PC-3 (cell line): Measurements from ENCODE around the gene ACTN4. TPM values are rescaled to one million over a fixed set of nuclear protein-coding genes. Genes with fewer than 3 reads are reported as not detected.

Experiments
- ATAC-seq: fragments of 200-7000 bp; cut with Tn5 transposase; 2 replicates; pipeline ENCODE4 v1.9.1; 2020; ENCODE audit warnings: mild to moderate bottlenecking, moderate library complexity
- BruUV-seq: library from RNA; stranded (reverse); fragments of 400-500 nt; replicated peaks from 2 replicates; lab custom pipeline; 2021; lab: Mats Ljungman, UMichigan
- CTCF ChIA-PET: fragments of 300-600 bp; sonication (Branson Sonifier 250); formaldehyde crosslinking; loops from one replicate; lab custom pipeline; 2022; ENCODE audit warnings: antibody characterized with exemption; lab: Charles Lee
- POLR2A ChIA-PET: fragments of 300-600 bp; sonication (Branson Sonifier 250); formaldehyde crosslinking; loops from one replicate; lab custom pipeline; 2022; ENCODE audit warnings: antibody characterized with exemption; ENCODE audit not compliant: unreplicated experiment; lab: Charles Lee
- DNase-seq: peaks from one replicate; pipeline ENCODE4 v3.0.0-alpha.2; 2015
- H2AFZ ChIP-seq: fragments of 300-600 bp; sonication (generic); 2 replicates; pipeline ENCODE4 v1.6.0; 2016; ENCODE audit warnings: antibody characterized with exemption, low read length
- H3F3A ChIP-seq: fragments of 300-600 bp; sonication (generic); one replicate; pipeline ENCODE4 v1.6.0; 2017; ENCODE audit warnings: antibody characterized with exemption, low read length, control low read depth, mild to moderate bottlenecking; ENCODE audit not compliant: unreplicated experiment
- H3K27ac ChIP-seq: fragments of 300-600 bp; sonication (generic); 2 replicates; pipeline ENCODE4 v1.5.1; 2016; ENCODE audit warnings: mild to moderate bottlenecking, low read length
- H3K27me3 ChIP-seq: fragments of 300-600 bp; sonication (generic); 2 replicates; pipeline ENCODE4 v1.6.1; 2016; ENCODE audit warnings: low read length, mixed read lengths
- H3K36me3 ChIP-seq: fragments of 300-600 bp; sonication (generic); 2 replicates; pipeline ENCODE4 v1.6.1; 2016; ENCODE audit warnings: low read depth, mixed run types, low read length, mixed read lengths
- H3K4me1 ChIP-seq: fragments of 300-600 bp; sonication (generic); 2 replicates; pipeline ENCODE4 v1.5.1; 2016; ENCODE audit warnings: low read length; ENCODE audit not compliant: insufficient read depth
- H3K4me2 ChIP-seq: fragments of 300-600 bp; sonication (generic); 2 replicates; pipeline ENCODE4 v1.6.0; 2016; ENCODE audit warnings: low read length
- H3K4me3 ChIP-seq: fragments of 300-600 bp; sonication (generic); 2 replicates; pipeline ENCODE4 v1.5.1; 2016; ENCODE audit warnings: mild to moderate bottlenecking, low read length, mixed read lengths
- H3K79me2 ChIP-seq: fragments of 300-600 bp; sonication (generic); 2 replicates; pipeline ENCODE4 v1.6.1; 2017; ENCODE audit warnings: low read length, mixed read lengths
- H3K9ac ChIP-seq: fragments of 300-600 bp; sonication (generic); 2 replicates; pipeline ENCODE4 v1.6.0; 2016; ENCODE audit warnings: mild to moderate bottlenecking, low read length
- H3K9me2 ChIP-seq: fragments of 300-600 bp; sonication (generic); replicated peaks from 2 replicates; pipeline ENCODE4 v1.6.1; 2016; ENCODE audit warnings: mixed run types, low read length, mixed read lengths
- H3K9me3 ChIP-seq: fragments of 300-600 bp; sonication (generic); 2 replicates; pipeline ENCODE4 v1.6.1; 2016; ENCODE audit warnings: low read length, mixed read lengths
- H4K20me1 ChIP-seq: fragments of 300-600 bp; sonication (generic); 2 replicates; pipeline ENCODE4 v1.6.1; 2016; ENCODE audit warnings: low read length, mixed read lengths
- EZH2 ChIP-seq: fragments of 300-600 bp; sonication (generic); IDR thresholded peaks from one replicate; pipeline ENCODE4 v1.6.1; 2017; ENCODE audit warnings: antibody characterized with exemption, mild to moderate bottlenecking, low read length; ENCODE audit not compliant: unreplicated experiment
- EZH2phosphoT487 ChIP-seq: fragments of 300-600 bp; sonication (generic); IDR thresholded peaks from 2 replicates; pipeline ENCODE4 v1.6.1; 2018; ENCODE audit warnings: mild to moderate bottlenecking, antibody characterized with exemption, low read length, borderline replicate concordance
- intact Hi-C: fragments of 100-400 bp; cut with micrococcal nuclease; formaldehyde crosslinking; loops from 2 replicates; pipeline ENCODE4 v1.9.0; 2023
- total RNA-seq: library from RNA; depleted of rRNA; stranded (reverse); fragments of >200 nt; gene quantifications from 2 replicates; pipeline ENCODE4 v1.2.3, GENCODE V29; 2014
- TF ChIP-seq, protein P1 (sequence below): fragments of 300-600 bp; sonication (generic); conservative IDR thresholded peaks from 2 replicates; pipeline ENCODE4 v1.5.1; 2017; ENCODE audit warnings: antibody characterized with exemption, low read depth, mild to moderate bottlenecking, low read length

Gene ACTN4
- total RNA-seq, 1 experiment from 2014 or later = 397 TPM

DNA sequence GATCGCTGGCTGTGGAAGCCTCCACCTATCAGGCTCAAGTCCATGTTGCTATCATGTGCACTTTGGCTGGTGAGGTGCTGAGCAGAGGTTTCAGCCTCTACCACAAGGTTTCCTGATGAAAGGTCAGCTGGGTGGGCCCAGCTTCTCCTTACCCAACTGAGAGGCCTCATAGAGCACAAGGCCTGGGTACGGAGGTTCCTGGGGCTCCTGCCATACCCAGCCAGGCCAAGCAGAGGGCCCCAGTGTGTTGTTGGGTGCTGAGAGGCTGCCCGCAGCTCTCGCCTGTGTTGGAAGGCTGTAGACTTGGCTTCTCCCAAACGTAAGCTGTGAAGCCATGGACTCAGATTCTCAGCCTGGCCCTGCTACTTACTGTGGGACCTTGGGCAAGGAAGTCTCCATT, 28.2 kb downstream of the ACTN4 start:
- H3K79me2 ChIP-seq = peaks cover 95% of the 10 kb centered on the region
- H3K36me3 ChIP-seq = peaks cover 52% of the 10 kb centered on the region
- CTCF ChIA-PET = no interaction called here
- no peak overlapping the region for H2AFZ ChIP-seq
- no peaks in the 10 kb centered on the region for H3K27me3 ChIP-seq
- intact Hi-C loops = no loop called here
- H4K20me1 ChIP-seq = peaks cover 39% of the 10 kb centered on the region
- POLR2A ChIA-PET = no interaction called here
- peaks cover 3% of the 10 kb centered on the region; the same call in 1 of the 2 replicates for H3K4me1 ChIP-seq
- no peak overlapping the region for H3K4me2 ChIP-seq
- no peak overlapping the region for H3K4me3 ChIP-seq
- H3F3A ChIP-seq = peaks cover 3% of the 10 kb centered on the region
- DNase-seq = no peak
- no TSS peak for BruUV-seq
- no peak for ATAC-seq
- no peak overlapping the region for H3K27ac ChIP-seq
- H3K9me2 ChIP-seq = no peaks in the 10 kb centered on the region
- no peaks in the 10 kb centered on the region for H3K9me3 ChIP-seq
- TF ChIP-seq, protein P1, sequence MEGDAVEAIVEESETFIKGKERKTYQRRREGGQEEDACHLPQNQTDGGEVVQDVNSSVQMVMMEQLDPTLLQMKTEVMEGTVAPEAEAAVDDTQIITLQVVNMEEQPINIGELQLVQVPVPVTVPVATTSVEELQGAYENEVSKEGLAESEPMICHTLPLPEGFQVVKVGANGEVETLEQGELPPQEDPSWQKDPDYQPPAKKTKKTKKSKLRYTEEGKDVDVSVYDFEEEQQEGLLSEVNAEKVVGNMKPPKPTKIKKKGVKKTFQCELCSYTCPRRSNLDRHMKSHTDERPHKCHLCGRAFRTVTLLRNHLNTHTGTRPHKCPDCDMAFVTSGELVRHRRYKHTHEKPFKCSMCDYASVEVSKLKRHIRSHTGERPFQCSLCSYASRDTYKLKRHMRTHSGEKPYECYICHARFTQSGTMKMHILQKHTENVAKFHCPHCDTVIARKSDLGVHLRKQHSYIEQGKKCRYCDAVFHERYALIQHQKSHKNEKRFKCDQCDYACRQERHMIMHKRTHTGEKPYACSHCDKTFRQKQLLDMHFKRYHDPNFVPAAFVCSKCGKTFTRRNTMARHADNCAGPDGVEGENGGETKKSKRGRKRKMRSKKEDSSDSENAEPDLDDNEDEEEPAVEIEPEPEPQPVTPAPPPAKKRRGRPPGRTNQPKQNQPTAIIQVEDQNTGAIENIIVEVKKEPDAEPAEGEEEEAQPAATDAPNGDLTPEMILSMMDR = no peak
- no peak for TF ChIP-seq EZH2
- no peak for TF ChIP-seq EZH2phosphoT487
- H3K9ac ChIP-seq = no peak overlapping the region

DNA sequence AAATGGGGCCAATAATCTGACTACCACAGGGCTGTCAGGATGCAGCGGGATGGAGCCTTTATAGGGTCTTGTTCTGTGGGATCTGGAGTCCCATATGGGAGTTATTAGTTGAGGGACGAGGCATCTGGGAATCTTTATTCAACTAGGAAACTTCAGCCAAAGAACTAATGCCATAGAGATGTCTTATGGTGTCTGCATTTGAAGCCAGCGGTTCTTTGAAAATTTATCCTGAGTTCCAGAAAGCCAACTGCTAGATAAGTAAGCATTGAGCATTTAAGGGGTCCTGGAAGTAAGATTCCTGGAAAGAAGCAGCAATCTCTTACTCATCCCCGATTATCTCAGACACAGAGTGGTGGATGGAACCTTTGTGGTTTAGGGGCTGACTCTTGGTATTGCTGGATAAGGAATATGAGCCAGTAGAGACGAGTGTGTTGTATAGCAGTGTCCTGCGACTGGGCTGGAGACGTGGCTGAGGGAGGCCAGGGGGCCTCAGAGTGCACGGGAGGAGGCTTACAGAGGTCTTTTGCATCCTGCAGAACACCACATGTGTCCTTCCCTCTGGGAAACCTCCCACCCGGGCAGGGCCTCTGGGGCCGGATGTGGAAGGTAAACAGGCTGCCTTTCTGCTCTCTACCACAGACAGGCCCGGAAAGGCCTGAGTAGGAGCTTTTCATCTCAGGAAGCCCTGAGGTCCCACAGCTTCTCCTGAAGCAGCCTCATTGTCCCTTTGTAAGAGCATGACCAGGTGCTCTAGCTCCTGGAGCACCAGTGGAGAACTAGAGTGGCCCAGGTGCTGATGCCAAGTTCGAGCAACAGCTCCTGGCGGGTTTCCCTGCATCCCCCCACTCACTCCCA, 28.8 kb downstream of the ACTN4 start:
- ChIA-PET CTCF (no interaction called here), POLR2A (no interaction called here)
- ATAC-seq = peak; percentile 18; the same call in 1 of the 2 replicates
- Histone ChIP-seq H3K27ac (no peak overlapping the region), H3K9me3 (no peaks in the 10 kb centered on the region), H2AFZ (no peak overlapping the region), H3K4me3 (no peak overlapping the region), H3K9ac (no peak overlapping the region), H3K27me3 (no peaks in the 10 kb centered on the region), H3K36me3 (peaks cover 56% of the 10 kb centered on the region), H3K4me1 (peaks cover 7% of the 10 kb centered on the region; the same call in 1 of the 2 replicates), H3K79me2 (peaks cover 95% of the 10 kb centered on the region), H3K4me2 (no peak overlapping the region), H3K9me2 (no peaks in the 10 kb centered on the region), H4K20me1 (peaks cover 35% of the 10 kb centered on the region), H3F3A (peaks cover 3% of the 10 kb centered on the region)
- no peak for TF ChIP-seq EZH2phosphoT487
- no TSS peak for BruUV-seq
- intact Hi-C loops = no loop called here
- DNase-seq = no peak

DNA sequence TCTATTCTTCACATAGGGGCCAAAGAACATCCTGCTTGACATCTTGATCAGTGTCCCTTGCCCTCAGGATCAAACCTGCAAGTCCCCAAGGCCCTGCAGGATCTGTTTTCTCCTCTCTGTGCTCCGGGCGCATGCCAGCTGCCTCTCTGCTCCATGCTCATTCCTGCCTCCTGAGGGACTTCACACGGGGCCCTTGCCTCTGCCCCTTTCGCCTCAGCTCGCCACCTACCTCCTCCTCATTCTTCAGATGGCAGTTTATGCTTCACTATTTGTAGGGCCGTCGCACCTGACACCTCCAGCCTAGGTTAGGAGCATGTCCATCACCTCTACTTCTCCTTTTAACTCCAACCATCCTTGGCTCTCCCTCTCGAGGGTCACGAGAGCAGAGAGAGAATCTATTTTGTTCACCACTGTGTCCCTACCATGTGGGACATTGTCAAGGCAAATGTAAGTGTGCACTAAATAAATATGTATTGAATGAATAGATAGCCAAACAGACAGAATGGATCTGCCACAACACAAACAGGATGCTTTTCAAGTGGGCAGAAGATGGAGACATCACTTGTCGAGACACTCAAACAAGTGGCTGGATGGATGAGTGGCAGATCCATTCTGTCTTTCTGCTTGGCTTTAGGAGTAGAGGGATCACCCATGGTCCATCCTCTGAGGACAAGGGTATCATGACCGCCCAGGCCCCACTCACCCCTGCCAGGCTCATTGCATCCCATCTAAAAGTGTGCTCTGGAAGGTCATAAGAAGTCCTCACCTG, 29.6 kb downstream of the ACTN4 start:
- H3K79me2 ChIP-seq = peaks cover 95% of the 10 kb centered on the region
- no peak overlapping the region for H3K9ac ChIP-seq
- no peaks in the 10 kb centered on the region for H3K9me3 ChIP-seq
- intact Hi-C loops = no loop called here
- peaks cover 62% of the 10 kb centered on the region for H3K36me3 ChIP-seq
- no peak overlapping the region for H3K27ac ChIP-seq
- TF ChIP-seq EZH2phosphoT487 = no peak
- TF ChIP-seq, protein P1 = no peak
- no peak for TF ChIP-seq EZH2
- H2AFZ ChIP-seq = no peak overlapping the region
- H3K4me3 ChIP-seq = no peak overlapping the region
- ATAC-seq = no peak
- peaks cover 12% of the 10 kb centered on the region for H3K4me1 ChIP-seq
- H3K9me2 ChIP-seq = no peaks in the 10 kb centered on the region
- CTCF ChIA-PET = no interaction called here
- peaks cover 3% of the 10 kb centered on the region for H3F3A ChIP-seq
- peaks cover 29% of the 10 kb centered on the region for H4K20me1 ChIP-seq
- no TSS peak for BruUV-seq
- POLR2A ChIA-PET = no interaction called here
- no peak overlapping the region for H3K4me2 ChIP-seq
- no peaks in the 10 kb centered on the region for H3K27me3 ChIP-seq
- DNase-seq = no peak
